GM12873 (cell line): Measurements from ENCODE around the gene YIPF1.

Experiments used
- TF ChIP-seq, protein P1 (sequence below): IDR thresholded peaks from 2 replicates; pipeline ENCODE4 v1.5.1; 2012; ENCODE audit warnings: low read depth, mild to moderate bottlenecking, moderate library complexity, low read length, control low read depth; ENCODE audit not compliant: insufficient read depth; ENCODE audit errors: missing control alignments

Gene YIPF1

DNA sequence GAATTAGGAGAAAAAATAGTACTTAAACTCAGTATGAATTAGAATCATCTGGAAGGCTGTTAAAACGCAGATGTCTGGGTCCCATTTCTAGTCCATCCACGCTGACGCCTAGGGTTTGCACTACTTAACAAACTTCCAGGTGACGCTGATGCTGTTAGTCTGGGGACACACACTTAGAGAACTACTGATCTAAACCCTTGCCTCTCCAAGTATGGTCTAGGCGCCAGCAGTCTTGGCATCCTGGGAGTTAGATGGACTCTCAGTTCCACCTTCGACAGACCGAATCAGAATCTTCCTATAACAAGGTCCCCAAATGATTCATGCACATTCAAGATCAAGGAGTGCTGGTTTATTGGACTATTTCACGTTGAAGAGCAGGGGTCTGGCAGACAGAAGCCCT is 15.9 kb upstream of the YIPF1 start:
- TF ChIP-seq, protein P1, sequence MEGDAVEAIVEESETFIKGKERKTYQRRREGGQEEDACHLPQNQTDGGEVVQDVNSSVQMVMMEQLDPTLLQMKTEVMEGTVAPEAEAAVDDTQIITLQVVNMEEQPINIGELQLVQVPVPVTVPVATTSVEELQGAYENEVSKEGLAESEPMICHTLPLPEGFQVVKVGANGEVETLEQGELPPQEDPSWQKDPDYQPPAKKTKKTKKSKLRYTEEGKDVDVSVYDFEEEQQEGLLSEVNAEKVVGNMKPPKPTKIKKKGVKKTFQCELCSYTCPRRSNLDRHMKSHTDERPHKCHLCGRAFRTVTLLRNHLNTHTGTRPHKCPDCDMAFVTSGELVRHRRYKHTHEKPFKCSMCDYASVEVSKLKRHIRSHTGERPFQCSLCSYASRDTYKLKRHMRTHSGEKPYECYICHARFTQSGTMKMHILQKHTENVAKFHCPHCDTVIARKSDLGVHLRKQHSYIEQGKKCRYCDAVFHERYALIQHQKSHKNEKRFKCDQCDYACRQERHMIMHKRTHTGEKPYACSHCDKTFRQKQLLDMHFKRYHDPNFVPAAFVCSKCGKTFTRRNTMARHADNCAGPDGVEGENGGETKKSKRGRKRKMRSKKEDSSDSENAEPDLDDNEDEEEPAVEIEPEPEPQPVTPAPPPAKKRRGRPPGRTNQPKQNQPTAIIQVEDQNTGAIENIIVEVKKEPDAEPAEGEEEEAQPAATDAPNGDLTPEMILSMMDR: no peak

DNA sequence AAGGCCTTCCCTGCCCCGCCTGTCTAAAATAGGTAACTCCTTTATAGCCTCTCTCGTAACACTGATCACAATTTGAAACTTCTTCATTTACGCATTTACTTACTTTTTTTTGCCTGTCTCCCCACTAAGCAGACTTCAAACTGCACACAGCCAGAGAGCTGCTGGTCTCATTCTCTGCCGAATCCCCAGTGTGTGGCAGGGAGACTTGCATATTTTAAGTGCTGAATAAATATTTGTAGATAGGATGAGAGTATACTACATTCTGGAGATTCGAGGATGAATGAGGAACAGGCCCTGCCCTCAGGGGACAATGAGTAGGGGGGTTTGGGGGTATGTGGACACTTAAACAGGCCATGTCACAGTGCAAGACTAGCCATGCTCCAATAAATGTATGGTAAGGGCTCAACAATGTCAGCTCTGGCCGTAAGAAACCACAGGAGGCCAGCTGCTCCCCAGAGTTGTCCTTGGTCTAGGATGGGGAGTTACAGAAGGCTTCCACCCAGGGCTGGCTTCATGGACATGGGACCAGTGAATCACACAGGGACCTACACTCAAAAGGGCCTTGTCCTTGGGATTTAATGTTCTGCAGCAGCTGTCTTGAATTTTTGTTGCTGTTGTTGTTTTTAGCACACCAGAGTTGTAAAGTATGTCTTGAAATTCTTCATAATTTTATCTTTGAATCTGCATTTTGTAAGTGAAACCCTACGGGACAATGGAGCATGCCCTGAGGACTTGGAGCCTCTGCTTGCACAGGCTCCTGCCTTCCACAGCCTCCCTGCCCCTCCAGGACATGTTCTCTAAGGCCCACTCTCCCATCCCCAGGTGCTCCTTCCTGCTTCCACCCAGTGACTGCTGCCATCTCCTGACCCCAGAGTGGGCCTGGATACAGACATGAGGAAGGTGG is 12.9 kb upstream of the YIPF1 start:
- TF ChIP-seq, protein P1: no peak

GRCh38 chr1:53899708-53900107 is 10.1 kb upstream of the YIPF1 start:
- TF ChIP-seq, protein P1: no peak

GRCh38 chr1:53899206-53899628 is 9.6 kb upstream of the YIPF1 start:
- TF ChIP-seq, protein P1: no peak

DNA sequence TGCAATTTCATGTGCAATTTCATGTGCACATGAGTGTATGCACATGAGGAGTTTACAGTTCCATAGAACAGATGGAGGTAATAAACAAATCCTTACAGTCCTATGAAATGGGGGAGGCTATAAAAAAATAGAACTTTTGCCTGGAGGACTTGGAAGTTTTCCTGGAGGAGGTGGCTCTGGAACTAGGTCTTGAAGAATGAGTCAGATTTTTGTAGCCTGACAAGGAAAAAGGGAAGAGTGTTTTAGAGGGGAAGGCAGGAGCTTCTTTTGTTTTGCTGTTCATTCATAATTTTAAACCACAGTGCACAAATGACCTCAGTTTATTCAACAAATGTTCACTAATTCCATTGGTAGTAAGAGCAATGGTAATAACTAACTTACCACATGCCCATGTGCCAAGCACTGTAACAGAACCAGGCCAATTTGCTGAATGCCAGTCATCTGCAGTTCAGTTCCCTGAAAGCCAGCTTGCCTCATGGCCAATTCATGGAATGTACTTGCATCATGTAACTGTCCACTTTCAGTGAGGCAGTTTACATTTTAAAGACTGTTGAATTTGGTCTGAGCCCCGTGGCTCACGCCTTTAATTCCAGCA is 7.1 kb upstream of the YIPF1 start:
- TF ChIP-seq, protein P1: no peak

DNA sequence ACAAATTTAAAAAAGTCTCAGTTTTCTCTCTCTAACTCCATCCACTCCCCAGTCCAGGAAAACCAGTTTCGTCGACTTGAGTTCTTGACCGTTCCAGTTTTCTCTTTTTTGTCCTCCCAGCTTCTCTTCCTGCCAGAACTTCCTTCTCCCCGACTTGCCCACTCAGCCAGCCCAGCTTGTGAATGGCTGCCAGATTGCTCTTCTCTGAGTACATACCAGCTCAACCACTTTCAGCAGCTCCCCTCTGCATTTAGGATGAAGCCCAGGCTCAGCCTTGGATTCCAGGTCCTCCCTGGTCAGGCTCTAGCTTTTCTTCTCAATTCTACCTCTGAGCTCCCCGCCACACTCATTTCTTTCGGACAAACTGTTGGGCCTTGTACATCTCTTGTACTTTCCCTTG is 5.8 kb upstream of the YIPF1 start:
- TF ChIP-seq, protein P1: no peak

GRCh38 chr1:53894644-53895043 is 5.0 kb upstream of the YIPF1 start:
- TF ChIP-seq, protein P1: no peak
